Sigmoid colon (tissue), 3 donors: ENCODE data around the gene CCNF.

Source experiments
- CTCF ChIP-seq, 4 experiments: fragments of 450-650 bp in 3 of 4; fragments of 200-600 bp in 1 of 4; IDR thresholded peaks; one replicate each; pipeline ENCODE4 v1.5.1; 2016 to 2019; ENCODE audit warnings: antibody characterized with exemption in 4 of 4, mild to moderate bottlenecking in 3 of 4, moderate library complexity in 2 of 4
- POLR2A ChIP-seq, 2 donors: fragments of 450-650 bp; IDR thresholded peaks; one replicate each; pipeline ENCODE4 v1.6.1; 2016; ENCODE audit warnings: antibody characterized with exemption in 2 of 2, mild to moderate bottlenecking in 2 of 2, moderate library complexity in 2 of 2

- no peak for TF ChIP-seq POLR2A (IDR thresholded peaks at IDR 0.05)
- peak; percentile 98 to 99 (median 98) for TF ChIP-seq CTCF (IDR thresholded peaks at IDR 0.05)
Observed at GRCh38 chr16:2500918-2501750, 71.9 kb downstream of the CCNF start.
